ENCODE measurements around the gene NCAM2. TPM values are rescaled to one million over a fixed set of nuclear protein-coding genes. Genes with fewer than 3 reads are reported as not detected.

NCAM2 gene
- total RNA-seq, 1 donor from 2014 or later: under 0.01 TPM

DNA sequence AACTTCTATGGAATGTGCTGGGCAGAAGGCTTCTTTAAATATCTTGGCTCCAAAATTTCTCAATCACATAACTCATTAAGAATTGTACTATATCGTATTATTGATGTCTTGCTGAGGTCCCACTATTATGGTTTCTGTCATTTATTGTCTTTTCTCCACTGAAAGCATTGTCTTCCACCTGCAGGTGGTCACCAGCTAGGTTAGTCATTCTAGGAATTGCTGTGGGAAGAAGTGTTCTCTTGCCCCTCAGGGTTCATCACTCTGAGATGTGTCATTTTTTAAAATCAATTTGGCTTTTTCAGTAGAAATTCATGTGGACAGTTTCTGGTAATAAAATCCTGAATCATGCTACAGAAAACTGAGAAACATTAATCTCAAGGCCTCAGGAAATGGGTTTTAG is 66.1 kb downstream of the NCAM2 start:
- DNase-seq (ENCODE audit: low read depth): no peak
- TF ChIP-seq, protein P1, sequence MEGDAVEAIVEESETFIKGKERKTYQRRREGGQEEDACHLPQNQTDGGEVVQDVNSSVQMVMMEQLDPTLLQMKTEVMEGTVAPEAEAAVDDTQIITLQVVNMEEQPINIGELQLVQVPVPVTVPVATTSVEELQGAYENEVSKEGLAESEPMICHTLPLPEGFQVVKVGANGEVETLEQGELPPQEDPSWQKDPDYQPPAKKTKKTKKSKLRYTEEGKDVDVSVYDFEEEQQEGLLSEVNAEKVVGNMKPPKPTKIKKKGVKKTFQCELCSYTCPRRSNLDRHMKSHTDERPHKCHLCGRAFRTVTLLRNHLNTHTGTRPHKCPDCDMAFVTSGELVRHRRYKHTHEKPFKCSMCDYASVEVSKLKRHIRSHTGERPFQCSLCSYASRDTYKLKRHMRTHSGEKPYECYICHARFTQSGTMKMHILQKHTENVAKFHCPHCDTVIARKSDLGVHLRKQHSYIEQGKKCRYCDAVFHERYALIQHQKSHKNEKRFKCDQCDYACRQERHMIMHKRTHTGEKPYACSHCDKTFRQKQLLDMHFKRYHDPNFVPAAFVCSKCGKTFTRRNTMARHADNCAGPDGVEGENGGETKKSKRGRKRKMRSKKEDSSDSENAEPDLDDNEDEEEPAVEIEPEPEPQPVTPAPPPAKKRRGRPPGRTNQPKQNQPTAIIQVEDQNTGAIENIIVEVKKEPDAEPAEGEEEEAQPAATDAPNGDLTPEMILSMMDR (IDR thresholded peaks at IDR 0.05; ENCODE audit: insufficient read depth, low read length, poor library complexity, severe bottlenecking): no peak
- Histone ChIP-seq H3K4me3 (ENCODE audit: low read depth, low read length) (no peak overlapping the region), H3K36me3 (ENCODE audit: control insufficient read depth, insufficient read depth, low read length) (no peaks in the 10 kb centered on the region), H3K27me3 (ENCODE audit: control insufficient read depth, insufficient read depth, low read length) (no peaks in the 10 kb centered on the region)

DNA sequence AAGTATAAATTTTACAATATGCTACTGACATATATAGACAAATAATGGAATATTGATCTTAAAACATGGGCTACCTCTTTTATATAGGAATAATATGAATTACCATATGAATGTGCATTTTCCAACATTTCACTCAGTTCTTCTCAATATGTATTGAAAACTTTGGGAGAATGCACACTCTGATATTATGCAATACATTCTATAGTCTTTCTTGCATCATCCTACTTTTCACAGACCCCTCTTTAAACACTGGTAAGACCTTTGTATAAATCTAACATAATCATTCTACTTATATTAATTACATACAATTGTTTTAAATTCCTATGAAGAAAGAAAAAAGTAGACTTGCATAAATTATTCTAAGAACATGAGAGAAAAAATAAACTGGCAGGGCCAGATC is 69.2 kb downstream of the NCAM2 start:
- Histone ChIP-seq H3K4me3 (ENCODE audit: low read depth, low read length) (no peak overlapping the region), H3K36me3 (ENCODE audit: control insufficient read depth, insufficient read depth, low read length) (no peaks in the 10 kb centered on the region), H3K27me3 (ENCODE audit: control insufficient read depth, insufficient read depth, low read length) (no peaks in the 10 kb centered on the region)
- TF ChIP-seq, protein P1 (IDR thresholded peaks at IDR 0.05; ENCODE audit: insufficient read depth, low read length, poor library complexity, severe bottlenecking): no peak
- DNase-seq (ENCODE audit: low read depth): no peak

DNA sequence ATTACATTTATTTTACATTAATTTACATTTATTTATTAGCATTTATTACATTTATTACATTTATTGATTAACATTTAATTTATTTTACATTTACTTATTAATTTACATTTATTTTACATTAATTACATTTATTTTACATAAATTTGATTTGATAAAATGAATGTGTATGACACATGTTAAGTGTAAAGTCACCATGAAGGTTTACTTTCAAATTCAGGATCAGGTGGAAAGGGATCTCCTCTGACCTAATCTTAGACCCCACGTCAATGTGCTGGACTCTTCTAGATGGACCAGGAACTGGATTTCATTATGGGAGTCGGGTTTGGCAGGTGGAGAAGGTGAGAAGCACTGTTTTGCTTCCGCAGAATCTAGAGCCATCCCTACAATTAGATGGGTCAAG is 76.1 kb downstream of the NCAM2 start:
- Histone ChIP-seq H3K4me3 (ENCODE audit: low read depth, low read length) (no peak overlapping the region), H3K27me3 (ENCODE audit: control insufficient read depth, insufficient read depth, low read length) (no peaks in the 10 kb centered on the region), H3K36me3 (ENCODE audit: control insufficient read depth, insufficient read depth, low read length) (no peaks in the 10 kb centered on the region)
- TF ChIP-seq, protein P1 (IDR thresholded peaks at IDR 0.05; ENCODE audit: insufficient read depth, low read length, poor library complexity, severe bottlenecking): no peak
- DNase-seq (ENCODE audit: low read depth): no peak

DNA sequence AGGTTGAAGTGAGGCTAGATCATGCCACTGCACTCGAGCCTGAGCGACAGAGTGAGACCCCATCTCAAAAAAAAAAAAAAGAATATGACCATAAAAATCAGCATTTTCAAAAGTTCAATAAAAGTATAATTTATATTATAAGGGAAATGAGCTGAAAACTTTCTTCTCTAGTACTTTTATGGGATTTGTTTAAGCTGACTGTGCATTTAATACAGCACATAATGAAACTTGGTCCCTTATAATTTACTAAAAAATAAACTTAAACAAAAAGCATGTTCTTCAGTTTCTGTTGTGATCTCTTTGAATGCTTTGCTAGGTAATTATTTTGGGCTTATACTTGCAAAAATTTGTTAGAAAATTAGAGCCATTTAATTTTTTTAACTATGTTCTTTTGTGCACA is 77.8 kb downstream of the NCAM2 start:
- Histone ChIP-seq H3K4me3 (ENCODE audit: low read depth, low read length) (no peak overlapping the region), H3K36me3 (ENCODE audit: control insufficient read depth, insufficient read depth, low read length) (no peaks in the 10 kb centered on the region), H3K27me3 (ENCODE audit: control insufficient read depth, insufficient read depth, low read length) (no peaks in the 10 kb centered on the region)
- no peak for DNase-seq (ENCODE audit: low read depth)
- TF ChIP-seq, protein P1 (IDR thresholded peaks at IDR 0.05; ENCODE audit: insufficient read depth, low read length, poor library complexity, severe bottlenecking): no peak

DNA sequence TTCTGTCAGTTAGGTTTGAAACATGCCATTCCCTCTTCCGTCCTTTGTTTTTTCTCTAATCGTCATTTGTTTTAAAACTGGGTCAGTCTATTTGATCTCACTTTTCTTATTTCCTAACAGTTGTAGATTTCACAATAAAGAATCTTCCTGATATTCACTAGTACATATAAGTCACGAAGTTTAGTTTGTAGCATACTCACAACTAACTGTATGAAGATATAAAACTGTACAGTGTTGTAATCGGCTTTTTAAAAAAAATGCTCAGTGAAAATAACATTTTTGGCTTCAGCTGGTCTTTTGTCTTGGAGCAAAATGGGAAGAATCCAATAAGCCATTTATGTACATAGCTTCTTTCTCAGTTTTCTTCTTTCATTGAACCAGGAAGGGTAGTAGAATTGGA is 78.3 kb downstream of the NCAM2 start:
- Histone ChIP-seq H3K27me3 (ENCODE audit: control insufficient read depth, insufficient read depth, low read length) (no peaks in the 10 kb centered on the region), H3K4me3 (ENCODE audit: low read depth, low read length) (no peak overlapping the region), H3K36me3 (ENCODE audit: control insufficient read depth, insufficient read depth, low read length) (no peaks in the 10 kb centered on the region)
- no peak for DNase-seq (ENCODE audit: low read depth)
- TF ChIP-seq, protein P1 (IDR thresholded peaks at IDR 0.05; ENCODE audit: insufficient read depth, low read length, poor library complexity, severe bottlenecking): no peak

DNA sequence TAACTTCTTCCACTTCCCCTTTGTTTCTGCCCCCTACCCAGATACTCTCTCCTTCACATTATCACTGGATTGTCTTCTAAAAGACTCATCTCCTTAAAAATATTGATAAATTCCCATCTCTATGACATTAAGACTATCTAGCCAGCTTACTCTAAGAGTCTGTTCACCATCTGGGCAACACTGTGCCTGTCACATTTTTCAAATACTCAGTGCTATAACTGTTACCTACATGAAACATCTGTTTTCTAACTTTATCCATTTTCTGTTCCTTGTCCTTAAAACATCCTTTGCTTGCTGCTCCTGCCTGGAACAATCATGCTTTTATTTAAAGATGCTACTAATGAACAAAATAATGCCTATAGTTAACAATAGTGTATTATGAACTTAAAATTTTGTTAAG is 81.4 kb downstream of the NCAM2 start:
- H3K4me3 ChIP-seq (ENCODE audit: low read depth, low read length): no peak overlapping the region

More for the DNA sequence above, 81.4 kb downstream of the NCAM2 start:
- Histone ChIP-seq H3K36me3 (ENCODE audit: control insufficient read depth, insufficient read depth, low read length) (no peaks in the 10 kb centered on the region), H3K27me3 (ENCODE audit: control insufficient read depth, insufficient read depth, low read length) (no peaks in the 10 kb centered on the region)
- TF ChIP-seq, protein P1 (IDR thresholded peaks at IDR 0.05; ENCODE audit: insufficient read depth, low read length, poor library complexity, severe bottlenecking): no peak
- no peak for DNase-seq (ENCODE audit: low read depth)

Measured in kidney epithelial cell (primary cell).